Measurements from ENCODE around the gene ADAMTS6.

GRCh38 chr5:65128226-65128625 lies 353.5 kb downstream of the ADAMTS6 start:
- TF ChIP-seq CTCF (IDR thresholded peaks at IDR 0.05) (no peak), POLR2A (IDR thresholded peaks at IDR 0.05) (no peak), POLR2AphosphoS5 (IDR thresholded peaks at IDR 0.05) (no peak)
